Neural cell (in vitro differentiated cells): ENCODE measurements around the gene WDR81. TPM values are rescaled to one million over a fixed set of nuclear protein-coding genes. Genes with fewer than 3 reads are reported as not detected.

Experiments used
- H2AFZ ChIP-seq: fragments of 200-600, 300-800 bp; sonication (generic), shearing (Covaris generic); 2 replicates; pipeline ENCODE4 v1.6.0; 2014; ENCODE audit warnings: low read depth, mild to moderate bottlenecking, antibody characterized with exemption, low read length, moderate library complexity
- H3F3A ChIP-seq: fragments of 200-600 bp; shearing (Covaris generic); 2 replicates; pipeline ENCODE4 v1.6.1; 2016; ENCODE audit warnings: mild to moderate bottlenecking, moderate library complexity, mixed read lengths, antibody characterized with exemption, low read length; ENCODE audit not compliant: insufficient read depth, poor library complexity, severe bottlenecking
- H3K27ac ChIP-seq: fragments of 200-600, 300-800 bp; sonication (generic), shearing (Covaris generic); 2 replicates; pipeline ENCODE4 v1.5.1; 2014; ENCODE audit warnings: mild to moderate bottlenecking, low read length, moderate library complexity
- H3K27me3 ChIP-seq: fragments of 300-800, 200-600 bp; sonication (generic), shearing (Covaris generic); 2 replicates; pipeline ENCODE4 v1.6.0; 2014; ENCODE audit warnings: mild to moderate bottlenecking, low read depth, low read length, moderate library complexity; ENCODE audit not compliant: insufficient read depth
- H3K36me3 ChIP-seq: fragments of 300-800, 200-600 bp; sonication (generic), shearing (Covaris generic); 2 replicates; pipeline ENCODE4 v1.5.1; 2014; ENCODE audit warnings: mild to moderate bottlenecking, antibody characterized with exemption, low read length, moderate library complexity; ENCODE audit not compliant: insufficient read depth
- H3K4me2 ChIP-seq: fragments of 300-800, 200-600 bp; sonication (generic), shearing (Covaris generic); 2 replicates; pipeline ENCODE4 v1.6.0; 2014; ENCODE audit warnings: mild to moderate bottlenecking, low read length
- H3K4me3 ChIP-seq: fragments of 300-800, 200-600 bp; sonication (generic), shearing (Covaris generic); 2 replicates; pipeline ENCODE4 v1.5.1; 2014; ENCODE audit warnings: mild to moderate bottlenecking, low read length, moderate library complexity
- H3K79me2 ChIP-seq: fragments of 200-600 bp; shearing (Covaris generic); replicated peaks from 2 replicates; pipeline ENCODE4 v1.6.0; 2014; ENCODE audit warnings: mild to moderate bottlenecking, low read length, moderate library complexity; ENCODE audit not compliant: insufficient read depth
- H3K9ac ChIP-seq: fragments of 300-800, 200-600 bp; sonication (generic), shearing (Covaris generic); 2 replicates; pipeline ENCODE4 v1.6.1; 2016; ENCODE audit warnings: mild to moderate bottlenecking, low read length, mixed read lengths
- H3K9me2 ChIP-seq: fragments of 200-600 bp; shearing (Covaris generic); 2 replicates; pipeline ENCODE4 v1.6.1; 2016; ENCODE audit warnings: mild to moderate bottlenecking, low read length, mixed read lengths; ENCODE audit not compliant: insufficient read depth
- H3K9me3 ChIP-seq: fragments of 200-600, 300-800 bp; sonication (generic), shearing (Covaris generic); 2 replicates; pipeline ENCODE4 v1.6.1; 2016; ENCODE audit warnings: mild to moderate bottlenecking, mixed run types, low read length, moderate library complexity, mixed read lengths
- H4K20me1 ChIP-seq: fragments of 200-600 bp; shearing (Covaris generic); 2 replicates; pipeline ENCODE4 v1.6.1; 2016; ENCODE audit warnings: mild to moderate bottlenecking, mixed run types; ENCODE audit not compliant: insufficient read depth
- EP300 ChIP-seq: fragments of 450-650 bp; conservative IDR thresholded peaks from 2 replicates; pipeline ENCODE4 v1.6.1; 2014; ENCODE audit warnings: antibody characterized with exemption, mild to moderate bottlenecking, moderate library complexity; ENCODE audit not compliant: poor library complexity, severe bottlenecking
- EZH2 ChIP-seq: fragments of 200-600, 300-800 bp; shearing (Covaris generic), sonication (generic); IDR thresholded peaks from 2 replicates; pipeline ENCODE4 v1.6.1; 2014; ENCODE audit warnings: antibody characterized with exemption, low read length, borderline replicate concordance, mild to moderate bottlenecking; ENCODE audit not compliant: insufficient read depth, poor library complexity, severe bottlenecking
- MXI1 ChIP-seq: fragments of 450-650 bp; conservative IDR thresholded peaks from 2 replicates; pipeline ENCODE4 v1.6.1; 2014; ENCODE audit warnings: antibody characterized with exemption, mild to moderate bottlenecking; ENCODE audit not compliant: poor library complexity, severe bottlenecking
- POLR2AphosphoS5 ChIP-seq: IDR thresholded peaks from 2 replicates; pipeline ENCODE4 v1.6.1; 2012
- RAD21 ChIP-seq: fragments of 450-650 bp; conservative IDR thresholded peaks from 2 replicates; pipeline ENCODE4 v1.6.1; 2014; ENCODE audit warnings: antibody characterized with exemption, mild to moderate bottlenecking, moderate library complexity
- REST ChIP-seq: IDR thresholded peaks from 2 replicates; pipeline ENCODE4 v1.6.1; 2012; ENCODE audit warnings: borderline replicate concordance
- SMC3 ChIP-seq: fragments of 450-650 bp; conservative IDR thresholded peaks from 2 replicates; pipeline ENCODE4 v1.6.1; 2014; ENCODE audit warnings: antibody characterized with exemption, mild to moderate bottlenecking, moderate library complexity; ENCODE audit not compliant: poor library complexity
- TAF1 ChIP-seq: IDR thresholded peaks from 2 replicates; pipeline ENCODE4 v1.6.1; 2012; ENCODE audit warnings: low read depth
- polyA plus RNA-seq: library from polyadenylated mRNA; depleted of rRNA; stranded (reverse); fragments of >200 nt; gene quantifications from 2 replicates; pipeline ENCODE4 v1.2.3, GENCODE V29; 2014
- TF ChIP-seq, protein P1 (sequence below): fragments of 450-650 bp; IDR thresholded peaks from 2 replicates; pipeline ENCODE4 v1.5.1; 2014; ENCODE audit warnings: antibody characterized with exemption, mild to moderate bottlenecking, moderate library complexity; ENCODE audit not compliant: poor library complexity, severe bottlenecking

The WDR81 gene
- polyA plus RNA-seq, 1 donor from 2014 or later = 5.4 TPM

DNA sequence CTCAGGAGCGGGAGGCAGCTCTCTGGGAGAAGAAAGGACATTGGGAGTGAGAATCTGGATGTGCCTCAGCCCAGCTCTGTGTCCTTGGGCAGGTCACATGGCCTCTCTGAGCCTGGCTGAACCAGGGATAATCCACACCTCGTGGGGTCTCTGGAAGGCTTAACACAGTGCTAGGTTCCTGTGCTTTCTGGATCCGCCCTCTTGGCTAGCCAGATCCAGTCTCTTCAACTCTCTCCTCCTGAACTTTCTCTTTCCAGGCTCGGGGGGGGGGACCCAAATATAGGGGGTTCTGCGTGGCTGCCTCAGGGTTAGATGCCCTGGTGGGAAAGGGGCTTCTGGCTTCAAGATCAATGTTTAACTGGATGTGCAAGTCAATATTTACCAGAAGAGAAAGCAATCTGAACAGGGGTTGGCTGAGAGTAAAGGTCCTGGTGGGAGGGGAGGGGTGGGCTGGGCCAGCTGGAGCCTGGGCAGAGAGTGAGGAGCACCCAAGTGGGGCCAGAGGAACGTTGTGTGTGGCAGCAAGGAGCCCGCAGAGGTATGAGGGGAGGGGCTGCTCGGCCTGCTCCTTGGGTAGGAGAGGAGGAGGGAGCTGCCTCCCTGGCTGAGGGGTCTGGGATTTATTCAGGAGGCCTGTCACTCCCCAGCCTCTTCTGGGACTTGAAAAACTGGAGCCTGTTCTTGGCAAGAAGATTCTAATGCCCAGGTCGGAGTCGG, 18.0 kb downstream of the WDR81 start, which contains the start of gene SERPINF2:
Gene SERPINF2, plus strand, starts transcription at position 501 of the 717 bp plus-strand sequence. CDS start 2,125 bp downstream, outside the sequence.
- H2AFZ ChIP-seq = no peak within 1 kb of the TSS
- no peaks in the 10 kb centered on the region for H3K36me3 ChIP-seq
- H3K9me3 ChIP-seq = no peaks in the 10 kb centered on the region
- H3F3A ChIP-seq = no peaks in the 10 kb centered on the region
- no peak for TF ChIP-seq RAD21
- no peak for TF ChIP-seq POLR2AphosphoS5
- no peak for TF ChIP-seq EP300
- TF ChIP-seq REST = no peak
- TF ChIP-seq SMC3 = no peak
- TF ChIP-seq EZH2 = no peak
- TF ChIP-seq, protein P1, sequence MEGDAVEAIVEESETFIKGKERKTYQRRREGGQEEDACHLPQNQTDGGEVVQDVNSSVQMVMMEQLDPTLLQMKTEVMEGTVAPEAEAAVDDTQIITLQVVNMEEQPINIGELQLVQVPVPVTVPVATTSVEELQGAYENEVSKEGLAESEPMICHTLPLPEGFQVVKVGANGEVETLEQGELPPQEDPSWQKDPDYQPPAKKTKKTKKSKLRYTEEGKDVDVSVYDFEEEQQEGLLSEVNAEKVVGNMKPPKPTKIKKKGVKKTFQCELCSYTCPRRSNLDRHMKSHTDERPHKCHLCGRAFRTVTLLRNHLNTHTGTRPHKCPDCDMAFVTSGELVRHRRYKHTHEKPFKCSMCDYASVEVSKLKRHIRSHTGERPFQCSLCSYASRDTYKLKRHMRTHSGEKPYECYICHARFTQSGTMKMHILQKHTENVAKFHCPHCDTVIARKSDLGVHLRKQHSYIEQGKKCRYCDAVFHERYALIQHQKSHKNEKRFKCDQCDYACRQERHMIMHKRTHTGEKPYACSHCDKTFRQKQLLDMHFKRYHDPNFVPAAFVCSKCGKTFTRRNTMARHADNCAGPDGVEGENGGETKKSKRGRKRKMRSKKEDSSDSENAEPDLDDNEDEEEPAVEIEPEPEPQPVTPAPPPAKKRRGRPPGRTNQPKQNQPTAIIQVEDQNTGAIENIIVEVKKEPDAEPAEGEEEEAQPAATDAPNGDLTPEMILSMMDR = no peak
- no peak for TF ChIP-seq TAF1
- TF ChIP-seq MXI1 = no peak
- no peak within 1 kb of the TSS for H3K4me3 ChIP-seq
- H3K79me2 ChIP-seq = no peaks in the 10 kb centered on the region
- no peaks in the 10 kb centered on the region for H3K9me2 ChIP-seq
- H4K20me1 ChIP-seq = no peaks in the 10 kb centered on the region
- no peaks in the 10 kb centered on the region for H3K27me3 ChIP-seq
- H3K9ac ChIP-seq = no peak within 1 kb of the TSS
- H3K27ac ChIP-seq = no peak within 1 kb of the TSS
- no peak within 1 kb of the TSS for H3K4me2 ChIP-seq

GRCh38 chr17:1743088-1743439, 18.6 kb downstream of the WDR81 start:
- no peaks in the 10 kb centered on the region for H3K36me3 ChIP-seq
- no peak overlapping the region for H3K4me2 ChIP-seq
- TF ChIP-seq EZH2 (no peak), EP300 (no peak), REST (no peak), POLR2AphosphoS5 (no peak), RAD21 (no peak), MXI1 (no peak), SMC3 (no peak), TAF1 (no peak)
- TF ChIP-seq, protein P1 = no peak

More at GRCh38 chr17:1743088-1743439, 18.6 kb downstream of the WDR81 start:
- Histone ChIP-seq H3K9me2 (no peaks in the 10 kb centered on the region), H3K9me3 (no peaks in the 10 kb centered on the region), H3K79me2 (no peaks in the 10 kb centered on the region), H3K27me3 (no peaks in the 10 kb centered on the region), H2AFZ (no peak overlapping the region), H3K9ac (no peak overlapping the region), H4K20me1 (no peaks in the 10 kb centered on the region), H3K4me3 (no peak overlapping the region), H3K27ac (no peak overlapping the region), H3F3A (no peaks in the 10 kb centered on the region)
